GM23338 (cell line): ENCODE results near the gene WFDC12.

Experiments used
- EZH2phosphoT487 ChIP-seq: fragments of 200-600 bp; sonication (generic); IDR thresholded peaks from one replicate; pipeline ENCODE4 v1.8.1; 2018; ENCODE audit warnings: antibody characterized with exemption; ENCODE audit not compliant: unreplicated experiment
- POLR2AphosphoS5 ChIP-seq: IDR thresholded peaks from 2 replicates; pipeline ENCODE4 v1.6.1; 2016; ENCODE audit warnings: antibody characterized with exemption, low read depth
- ZNF114 ChIP-seq: fragments of 250-450 bp; sonication (Bioruptor Pico); IDR thresholded peaks from 2 replicates; pipeline ENCODE4 v1.5.0; 2020; ENCODE audit warnings: mild to moderate bottlenecking, moderate library complexity
- TF ChIP-seq, protein P1 (sequence below), 2 experiments: fragments of 200-600 bp in 1 of 2; sonication (generic) in 1 of 2; conservative IDR thresholded peaks; 2 replicates each; pipeline versions ENCODE4 v1.5.1 to v1.6.1; 2016 to 2017; ENCODE audit warnings: antibody characterized with exemption in 2 of 2, low read depth in 2 of 2, mild to moderate bottlenecking in 2 of 2, moderate library complexity in 1 of 2

DNA sequence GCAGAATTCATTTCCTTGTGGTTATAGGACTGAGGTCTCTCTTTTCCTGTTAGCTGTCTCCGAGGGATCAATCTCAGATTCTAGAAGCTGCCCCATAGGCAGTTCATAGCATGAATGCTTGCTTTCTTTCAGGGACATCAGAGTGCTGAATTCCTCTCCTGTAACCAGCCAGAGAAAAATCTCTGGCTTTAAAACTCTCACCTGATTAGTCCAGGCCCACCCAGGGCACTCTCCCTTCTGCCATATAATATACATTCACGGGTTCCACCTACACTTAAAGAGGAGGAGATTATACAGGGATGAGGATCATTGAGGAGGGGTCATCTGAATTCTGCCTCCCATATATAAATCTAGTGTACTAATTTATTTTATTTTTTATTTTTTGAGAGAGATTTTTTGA lies 21.2 kb downstream of the WFDC12 start:
- TF ChIP-seq, protein P1, sequence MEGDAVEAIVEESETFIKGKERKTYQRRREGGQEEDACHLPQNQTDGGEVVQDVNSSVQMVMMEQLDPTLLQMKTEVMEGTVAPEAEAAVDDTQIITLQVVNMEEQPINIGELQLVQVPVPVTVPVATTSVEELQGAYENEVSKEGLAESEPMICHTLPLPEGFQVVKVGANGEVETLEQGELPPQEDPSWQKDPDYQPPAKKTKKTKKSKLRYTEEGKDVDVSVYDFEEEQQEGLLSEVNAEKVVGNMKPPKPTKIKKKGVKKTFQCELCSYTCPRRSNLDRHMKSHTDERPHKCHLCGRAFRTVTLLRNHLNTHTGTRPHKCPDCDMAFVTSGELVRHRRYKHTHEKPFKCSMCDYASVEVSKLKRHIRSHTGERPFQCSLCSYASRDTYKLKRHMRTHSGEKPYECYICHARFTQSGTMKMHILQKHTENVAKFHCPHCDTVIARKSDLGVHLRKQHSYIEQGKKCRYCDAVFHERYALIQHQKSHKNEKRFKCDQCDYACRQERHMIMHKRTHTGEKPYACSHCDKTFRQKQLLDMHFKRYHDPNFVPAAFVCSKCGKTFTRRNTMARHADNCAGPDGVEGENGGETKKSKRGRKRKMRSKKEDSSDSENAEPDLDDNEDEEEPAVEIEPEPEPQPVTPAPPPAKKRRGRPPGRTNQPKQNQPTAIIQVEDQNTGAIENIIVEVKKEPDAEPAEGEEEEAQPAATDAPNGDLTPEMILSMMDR (conservative IDR thresholded peaks at IDR 0.05; ENCODE audit: low read depth in 2 of 2) = no peak
- no peak for TF ChIP-seq ZNF114 (CRISPR knock-in tag)
- TF ChIP-seq EZH2phosphoT487 = no peak
- TF ChIP-seq POLR2AphosphoS5 = no peak
